Smooth muscle cell of the brain vasculature (primary cell): ENCODE results near the gene VRK1.
"Not testable (repeated sequence)": the region's sequence is repeated elsewhere in the genome, so short reads cannot be mapped to it uniquely, and the experiment has no call there.

Source experiments
- DNase-seq: peaks from one replicate; pipeline ENCODE4 v3.0.0-alpha.2; 2012; ENCODE audit warnings: low read depth, low spot score

Gene VRK1

GRCh38 chr14:96881713-96882112 is 84.5 kb downstream of the VRK1 start:
- no peak for DNase-seq

GRCh38 chr14:96883974-96884373 is 86.8 kb downstream of the VRK1 start:
- DNase-seq: not testable (repeated sequence)

DNA sequence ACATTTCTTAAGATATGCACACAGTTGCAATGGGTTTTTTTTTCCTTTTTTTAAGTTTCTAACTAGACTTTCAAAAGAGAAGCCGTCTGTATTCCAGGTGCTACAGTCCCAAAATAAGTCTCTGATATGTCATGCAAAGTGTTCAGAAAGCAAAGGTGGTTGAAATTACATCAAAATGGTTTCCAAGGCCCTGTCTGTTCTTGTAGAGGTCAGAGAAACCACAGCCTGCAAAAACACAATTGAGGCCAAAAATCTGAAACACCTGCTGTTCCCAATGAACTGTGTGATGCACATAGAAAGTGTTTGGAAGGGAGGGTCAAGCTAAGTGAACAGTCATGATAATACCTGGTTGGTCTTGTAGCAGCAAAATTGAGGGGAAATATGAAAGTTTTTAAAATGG is 91.0 kb downstream of the VRK1 start:
- no peak for DNase-seq

DNA sequence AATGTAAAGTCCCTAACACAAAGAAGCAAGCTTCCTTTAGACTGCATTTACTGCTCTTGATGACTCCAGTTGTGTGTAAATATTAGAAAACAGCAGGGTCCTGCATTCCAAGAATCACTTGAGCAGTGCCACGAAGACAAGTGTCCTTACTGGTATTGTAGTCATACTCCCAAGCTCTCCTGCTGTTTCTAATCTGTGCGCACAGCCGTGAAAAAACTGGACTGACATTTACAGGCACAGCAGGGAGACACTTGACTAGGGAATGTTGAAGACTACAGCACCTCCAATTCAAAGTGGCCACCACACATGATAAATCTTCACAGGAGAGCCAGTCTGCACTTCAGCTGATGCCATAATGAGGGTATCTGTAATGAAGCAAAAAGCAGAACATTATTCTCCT is 91.4 kb downstream of the VRK1 start:
- no peak for DNase-seq

DNA sequence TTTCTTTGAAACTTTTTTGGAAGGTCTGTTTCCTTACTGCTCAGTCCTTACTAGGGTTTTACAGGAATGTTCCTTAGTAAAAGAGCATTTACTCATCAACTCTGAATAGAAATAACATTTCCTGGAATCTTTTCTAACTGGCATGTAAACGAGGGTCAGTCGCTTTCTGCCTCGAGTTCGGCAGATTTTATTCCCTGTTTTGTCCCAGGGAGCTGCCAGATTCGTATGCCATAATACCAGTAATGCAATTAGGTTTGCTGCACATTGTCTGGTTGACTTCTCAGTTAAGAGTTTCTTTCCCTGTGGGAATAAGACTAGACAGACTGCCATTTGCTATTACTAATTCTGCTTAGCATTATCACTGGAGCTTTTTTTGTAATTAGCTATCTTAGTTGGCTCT is 91.9 kb downstream of the VRK1 start:
- DNase-seq: no peak

DNA sequence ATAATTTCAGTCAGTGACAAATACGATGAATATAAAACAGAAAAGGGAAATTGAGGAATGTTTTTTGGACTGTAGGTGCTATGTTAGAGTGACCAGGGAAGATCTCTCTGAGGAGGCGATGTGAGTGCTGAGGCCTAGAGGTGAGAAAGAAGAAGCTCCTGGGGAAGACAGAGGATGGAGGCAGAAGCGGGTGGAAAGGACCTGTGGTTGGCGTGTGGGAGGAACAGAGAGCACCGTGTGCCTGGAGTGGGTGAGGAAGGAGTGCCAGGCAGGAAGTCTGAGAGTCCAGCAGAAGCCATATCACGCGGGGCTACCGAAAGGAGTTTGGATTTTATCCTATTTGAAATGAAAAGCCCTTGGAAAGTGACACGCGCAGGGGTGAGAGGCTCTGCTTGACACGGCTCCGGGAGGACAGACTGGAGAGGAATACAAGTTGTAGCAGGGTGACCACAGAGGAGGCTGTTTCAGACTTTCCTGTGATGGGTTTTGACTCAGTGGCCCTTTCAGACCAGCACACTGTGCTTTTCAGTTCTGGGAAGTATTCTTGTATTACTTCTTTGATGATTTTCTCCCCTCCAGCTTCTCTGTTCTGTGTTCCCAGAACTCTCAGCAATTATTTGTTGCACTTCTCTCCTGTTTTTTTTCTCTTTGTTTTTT is 96.9 kb downstream of the VRK1 start:
- no peak for DNase-seq

DNA sequence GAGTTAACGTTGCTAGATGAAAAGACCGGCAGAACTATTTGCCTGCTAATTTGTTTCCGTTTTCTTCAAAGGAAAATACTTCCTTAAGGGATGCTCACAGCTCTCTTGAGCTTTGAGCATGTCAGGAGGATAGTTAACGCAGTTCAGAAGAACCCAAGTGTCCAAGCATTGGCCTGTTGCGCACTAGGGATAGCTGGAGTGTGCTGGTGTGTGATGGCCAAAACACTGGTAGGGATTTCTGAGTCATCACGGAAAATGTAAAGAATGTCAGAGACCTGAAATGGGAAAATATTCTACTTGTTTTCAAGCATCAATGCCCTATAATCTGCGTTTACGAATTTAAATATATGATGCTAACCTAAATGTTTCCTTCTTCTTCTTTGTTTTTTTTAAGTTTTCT is 97.8 kb downstream of the VRK1 start:
- DNase-seq: no peak

DNA sequence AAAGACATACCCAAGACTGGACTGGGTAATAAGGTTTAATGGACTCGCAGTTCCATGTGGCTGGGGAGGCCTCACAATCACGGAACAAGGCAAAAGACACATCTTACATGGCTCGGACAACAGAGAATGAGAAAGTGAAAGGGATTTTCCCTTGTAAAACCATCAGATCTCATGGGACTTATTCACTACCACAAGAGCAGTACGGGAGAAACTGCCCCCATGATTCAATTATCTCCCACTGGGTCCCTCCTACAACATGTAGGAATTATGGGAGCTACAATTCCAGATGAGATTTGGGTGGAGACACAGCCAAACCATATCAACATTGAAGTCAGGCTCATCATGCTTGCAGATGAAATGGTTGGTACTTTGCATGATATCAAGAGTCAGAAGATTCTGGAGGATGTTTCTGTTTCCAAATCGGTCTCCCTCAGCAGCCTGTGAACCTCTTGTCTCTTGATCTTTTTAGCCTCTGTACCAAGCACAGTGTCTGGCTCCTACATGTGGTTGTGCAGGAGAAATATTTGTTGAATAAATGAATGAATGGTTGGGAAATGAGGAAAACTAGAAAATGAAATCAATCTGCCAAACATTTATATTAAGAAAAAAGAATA is 98.6 kb downstream of the VRK1 start:
- no peak for DNase-seq

DNA sequence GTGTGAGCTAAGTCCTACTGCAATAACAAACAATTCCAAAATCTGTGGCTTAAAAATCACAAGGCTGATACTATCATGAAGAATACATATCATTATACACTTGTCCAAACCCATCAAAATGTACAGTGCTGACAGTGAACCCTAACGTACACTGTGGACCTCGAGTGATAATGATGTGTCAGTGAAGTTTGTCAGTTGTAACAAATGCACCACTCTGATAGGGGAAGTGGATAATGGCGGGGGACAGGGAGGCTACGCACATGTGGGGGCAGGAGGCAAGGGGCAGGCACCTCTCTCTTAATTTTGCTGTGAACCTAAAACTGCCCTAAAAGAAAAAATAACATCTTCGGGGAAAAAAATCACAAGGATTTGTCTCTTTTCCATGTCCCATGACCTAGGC is 100.0 kb downstream of the VRK1 start:
- DNase-seq: no peak

- no peak for DNase-seq
Measured at GRCh38 chr14:96901227-96901626, 104.0 kb downstream of the VRK1 start.

DNA sequence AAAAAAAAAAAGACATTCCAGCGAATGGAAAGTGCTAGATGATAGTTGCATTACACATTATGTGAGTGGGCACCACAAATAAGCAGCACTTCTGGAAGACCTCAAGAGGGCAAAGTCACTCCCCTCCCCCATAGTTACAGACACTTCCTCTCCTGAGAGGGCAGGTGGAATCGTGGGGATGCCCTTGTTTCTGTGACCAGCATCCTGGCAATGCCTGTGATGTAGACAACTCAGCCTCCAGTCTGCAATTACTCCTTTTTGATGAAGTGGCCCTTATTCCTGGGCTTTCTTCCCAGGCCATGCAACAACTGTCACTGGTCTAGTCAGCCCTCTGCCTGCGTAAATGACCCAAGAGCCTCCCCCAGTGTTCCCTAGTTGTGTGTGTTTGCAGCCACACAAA is 104.8 kb downstream of the VRK1 start:
- no peak for DNase-seq

- no peak for DNase-seq
Measured at GRCh38 chr14:96903444-96904023, 106.4 kb downstream of the VRK1 start.

DNA sequence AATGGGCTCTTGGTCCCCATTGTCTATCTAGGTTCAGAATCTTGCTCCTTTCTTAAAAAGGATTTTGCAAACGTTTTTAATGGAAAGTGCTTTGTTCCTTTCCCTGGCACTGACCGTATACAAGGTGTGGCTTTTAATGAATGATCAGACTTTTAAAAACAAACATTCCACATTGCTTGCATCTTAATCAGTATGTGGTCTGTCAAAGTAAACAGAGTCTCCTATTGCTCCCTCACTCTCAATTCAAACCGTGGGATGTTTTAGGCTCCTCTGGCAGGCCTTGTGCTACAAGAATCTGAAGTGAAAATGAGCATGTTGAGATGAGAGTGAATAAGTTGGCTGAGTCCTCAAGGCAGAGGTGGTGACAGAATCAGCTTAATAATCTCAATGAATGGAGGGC is 107.0 kb downstream of the VRK1 start:
- DNase-seq: no peak

GRCh38 chr14:96905065-96905464 is 107.9 kb downstream of the VRK1 start:
- no peak for DNase-seq

- no peak for DNase-seq
Measured at GRCh38 chr14:96905825-96906224, 108.6 kb downstream of the VRK1 start.

DNA sequence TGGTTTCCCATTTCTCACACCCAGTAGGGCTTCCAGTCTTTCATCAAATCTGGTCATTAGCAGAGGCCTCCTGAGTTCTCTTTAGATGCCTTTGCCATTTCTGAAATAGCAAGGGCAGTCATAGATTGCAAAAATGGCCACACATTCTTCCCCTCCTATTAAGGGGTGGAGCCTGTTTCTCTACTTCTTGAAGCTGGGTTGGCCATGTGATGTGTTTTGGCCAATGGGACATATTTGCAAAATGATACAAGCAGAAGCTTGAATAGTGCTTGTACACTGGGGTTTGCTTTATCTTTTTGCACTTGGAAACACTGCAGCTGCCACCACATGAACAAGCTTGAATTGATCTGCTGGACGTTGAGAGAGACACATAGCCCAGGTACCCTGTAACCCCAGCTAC is 109.3 kb downstream of the VRK1 start:
- no peak for DNase-seq

GRCh38 chr14:96909841-96910364 is 112.7 kb downstream of the VRK1 start:
- no peak for DNase-seq

GRCh38 chr14:96911499-96912149 is 114.4 kb downstream of the VRK1 start:
- no peak for DNase-seq

DNA sequence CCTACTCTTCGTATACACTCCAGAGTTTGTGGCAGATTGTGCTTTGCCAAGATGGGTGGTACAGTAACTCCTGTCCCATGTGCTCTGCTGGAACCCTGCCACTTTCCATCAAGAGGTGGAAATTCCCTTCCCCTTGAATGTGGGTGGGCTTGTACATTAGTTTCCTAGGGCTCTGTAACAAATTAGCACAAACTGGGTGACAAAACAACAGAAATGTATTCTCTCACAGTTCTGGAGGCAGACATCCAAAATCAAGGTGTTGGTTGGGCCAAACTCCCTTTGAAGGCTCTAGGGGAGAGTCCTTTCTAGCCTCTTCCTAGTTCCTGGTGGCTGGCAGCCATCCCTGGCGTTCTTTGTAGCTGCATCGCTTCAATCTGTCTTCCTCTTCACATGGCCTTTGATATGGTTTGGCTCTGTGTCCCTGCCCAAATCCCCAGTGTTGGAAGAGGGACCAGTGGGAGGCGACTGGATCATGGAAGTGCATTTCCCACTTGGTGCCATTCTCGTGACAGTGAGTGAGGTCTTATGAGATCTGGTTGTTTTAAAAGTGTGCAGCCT is 117.5 kb downstream of the VRK1 start:
- DNase-seq: no peak

DNA sequence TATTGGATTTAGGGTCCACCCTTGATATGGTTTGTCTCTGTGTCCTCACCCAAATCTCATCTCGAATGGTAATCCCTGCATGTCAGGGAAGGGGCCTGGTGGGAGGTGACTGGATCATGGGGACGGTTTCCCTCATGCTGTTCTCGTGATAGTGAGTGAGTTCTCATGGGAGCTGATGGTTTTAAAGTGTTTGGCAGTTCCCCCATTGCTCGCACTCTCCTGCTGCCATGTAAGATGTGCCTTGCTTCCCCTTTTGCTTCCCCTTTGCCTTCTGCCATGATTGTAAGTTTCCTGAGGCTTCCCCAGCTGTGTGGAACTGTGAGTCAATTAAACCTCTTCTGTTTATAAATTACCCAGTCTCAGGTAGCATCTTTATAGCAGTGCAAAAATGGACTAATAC is 118.3 kb downstream of the VRK1 start:
- DNase-seq: no peak

GRCh38 chr14:96916751-96917150 is 119.6 kb downstream of the VRK1 start:
- DNase-seq: no peak

- DNase-seq: no peak
Measured at GRCh38 chr14:96917442-96917963, 120.3 kb downstream of the VRK1 start.
